ENCODE results near the gene SIN3A. TPM values are rescaled to one million over a fixed set of nuclear protein-coding genes. Genes with fewer than 3 reads are reported as not detected.

SIN3A gene
- total RNA-seq, 4 donors from 2014 or later, result 51.4 to 146 (median 84.2) TPM

DNA sequence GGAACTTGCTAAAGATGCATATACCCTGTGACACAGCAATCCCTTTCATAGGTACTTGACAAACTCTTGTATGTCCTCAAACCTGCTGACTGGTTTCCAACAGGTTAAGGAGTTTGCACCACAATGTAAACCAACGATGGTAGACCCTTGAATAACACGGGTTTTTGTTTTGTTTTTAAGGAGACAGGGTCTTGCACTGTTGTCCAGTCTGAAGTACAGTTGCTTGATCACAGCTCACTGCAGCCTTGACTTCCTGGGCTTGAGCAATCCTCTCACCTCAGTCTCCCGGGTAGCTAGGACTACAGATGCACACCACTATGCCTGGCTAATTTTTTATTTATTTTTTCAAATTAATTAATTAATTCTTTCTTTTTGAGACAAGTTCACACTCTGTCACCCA lies 23.3 kb downstream of the SIN3A start:
- Histone ChIP-seq H3K4me3 (replicated peaks in 1 of 3) (no peak overlapping the region), H3K36me3 (peaks cover 15 to 19% of the 10 kb centered on the region in 2 donors), H3K9me3 (no peaks in the 10 kb centered on the region), H3K4me1 (peaks cover 5 to 8% of the 10 kb centered on the region in 2 donors), H3K27me3 (no peaks in the 10 kb centered on the region), H3K27ac (no peak overlapping the region)
- TF ChIP-seq, protein P1, sequence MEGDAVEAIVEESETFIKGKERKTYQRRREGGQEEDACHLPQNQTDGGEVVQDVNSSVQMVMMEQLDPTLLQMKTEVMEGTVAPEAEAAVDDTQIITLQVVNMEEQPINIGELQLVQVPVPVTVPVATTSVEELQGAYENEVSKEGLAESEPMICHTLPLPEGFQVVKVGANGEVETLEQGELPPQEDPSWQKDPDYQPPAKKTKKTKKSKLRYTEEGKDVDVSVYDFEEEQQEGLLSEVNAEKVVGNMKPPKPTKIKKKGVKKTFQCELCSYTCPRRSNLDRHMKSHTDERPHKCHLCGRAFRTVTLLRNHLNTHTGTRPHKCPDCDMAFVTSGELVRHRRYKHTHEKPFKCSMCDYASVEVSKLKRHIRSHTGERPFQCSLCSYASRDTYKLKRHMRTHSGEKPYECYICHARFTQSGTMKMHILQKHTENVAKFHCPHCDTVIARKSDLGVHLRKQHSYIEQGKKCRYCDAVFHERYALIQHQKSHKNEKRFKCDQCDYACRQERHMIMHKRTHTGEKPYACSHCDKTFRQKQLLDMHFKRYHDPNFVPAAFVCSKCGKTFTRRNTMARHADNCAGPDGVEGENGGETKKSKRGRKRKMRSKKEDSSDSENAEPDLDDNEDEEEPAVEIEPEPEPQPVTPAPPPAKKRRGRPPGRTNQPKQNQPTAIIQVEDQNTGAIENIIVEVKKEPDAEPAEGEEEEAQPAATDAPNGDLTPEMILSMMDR (IDR thresholded peaks at IDR 0.05), result no peak
- no peak for TF ChIP-seq POLR2A (IDR thresholded peaks at IDR 0.05)
- WGBS, 2 donors, result 65 to 71% methylated on average over 3 of the region's 3 CpGs
- DNase-seq, result no peak
- intact Hi-C loops (cut with DNase I), result no loop called here

DNA sequence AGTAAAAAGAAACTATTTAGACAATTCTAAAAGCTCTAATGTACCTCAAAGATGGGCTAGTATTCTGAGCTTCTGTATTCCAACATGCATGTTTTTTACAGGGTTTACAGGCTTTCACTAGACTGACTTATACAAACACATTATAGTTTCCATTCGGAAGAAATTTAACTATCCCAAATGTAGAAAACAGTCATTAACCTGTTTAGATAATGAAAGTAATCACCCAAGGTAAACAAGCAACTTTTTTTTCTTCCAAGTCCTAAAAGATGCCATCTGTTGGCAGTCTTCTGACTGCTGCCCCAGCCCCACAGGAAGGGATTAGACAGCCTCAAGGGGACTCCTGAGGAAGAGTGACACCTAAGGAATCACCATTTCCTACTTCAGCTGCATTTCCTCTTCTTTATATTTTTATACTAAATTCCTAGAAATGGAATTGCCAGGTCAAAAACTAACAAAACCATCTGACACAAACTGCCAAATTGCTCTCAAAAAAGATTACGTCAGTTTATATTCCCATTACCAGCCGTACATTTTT lies 25.5 kb downstream of the SIN3A start:
- Histone ChIP-seq H3K27ac (no peak overlapping the region), H3K36me3 (peaks cover 25 to 28% of the 10 kb centered on the region in 2 donors), H3K4me1 (peaks cover 0 to 4% of the 10 kb centered on the region in 2 donors), H3K4me3 (replicated peaks in 1 of 3) (no peak overlapping the region), H3K9me3 (no peaks in the 10 kb centered on the region), H3K27me3 (no peaks in the 10 kb centered on the region)
- 81 to 86% methylated on average over 3 of the region's 3 CpGs for WGBS, 2 donors
- no peak for TF ChIP-seq POLR2A (IDR thresholded peaks at IDR 0.05)
- TF ChIP-seq, protein P1 (IDR thresholded peaks at IDR 0.05), result no peak
- intact Hi-C loops (cut with DNase I), result no loop called here
- no peak for DNase-seq

DNA sequence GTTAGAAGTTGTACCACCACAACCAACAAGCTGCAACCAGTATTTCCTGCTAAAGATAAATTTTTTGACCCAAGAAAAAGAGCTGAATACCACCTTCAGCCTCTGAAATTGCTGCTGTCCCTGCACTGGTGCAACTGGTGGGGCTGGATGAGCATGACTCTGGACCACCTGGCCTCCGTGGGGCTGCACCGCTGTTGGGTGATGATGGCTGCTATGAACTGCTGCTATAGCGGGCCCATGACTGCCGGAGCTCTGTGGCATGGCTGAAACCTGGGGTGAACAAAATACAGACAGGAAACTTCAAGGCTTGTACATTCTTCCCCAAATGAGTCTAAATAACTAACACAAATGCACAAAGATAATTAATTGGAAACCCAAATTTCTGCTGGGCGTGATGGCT lies 28.9 kb downstream of the SIN3A start:
- DNase-seq, result no peak
- TF ChIP-seq POLR2A (IDR thresholded peaks at IDR 0.05), result no peak
- TF ChIP-seq, protein P1 (IDR thresholded peaks at IDR 0.05), result no peak
- WGBS, 2 donors, result 97 to 100% methylated on average over 5 of the region's 5 CpGs
- intact Hi-C loops (cut with DNase I), result no loop called here
- H3K4me1 ChIP-seq, result peaks cover 0 to 4% of the 10 kb centered on the region in 2 donors
- H3K4me3 ChIP-seq (replicated peaks in 1 of 3), result no peak overlapping the region
- H3K9me3 ChIP-seq, result no peaks in the 10 kb centered on the region
- peaks cover 14 to 20% of the 10 kb centered on the region in 2 donors for H3K36me3 ChIP-seq
- no peak overlapping the region for H3K27ac ChIP-seq
- H3K27me3 ChIP-seq, result no peaks in the 10 kb centered on the region

DNA sequence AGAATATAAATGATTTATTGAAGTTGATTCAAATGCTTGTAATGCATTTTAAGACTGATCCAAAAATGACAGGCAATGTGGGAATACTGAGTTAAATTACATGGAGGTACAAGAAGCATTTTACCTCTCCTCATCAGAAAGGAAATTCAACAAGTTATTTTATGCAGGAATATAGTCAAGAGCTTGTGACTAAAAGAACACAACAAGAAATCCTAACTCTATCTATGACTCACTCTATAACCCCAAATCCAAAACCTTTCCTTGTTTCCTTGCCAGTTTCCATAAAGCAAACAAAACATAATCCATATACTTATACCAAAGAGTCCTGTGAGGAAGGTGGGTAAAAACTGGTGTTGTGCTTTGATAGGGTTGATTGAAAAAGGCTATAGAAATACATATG lies 30.8 kb downstream of the SIN3A start:
- Histone ChIP-seq H3K4me3 (replicated peaks in 1 of 3) (no peak overlapping the region), H3K9me3 (no peaks in the 10 kb centered on the region), H3K4me1 (no peaks in the 10 kb centered on the region), H3K27me3 (no peaks in the 10 kb centered on the region), H3K36me3 (peaks cover 14 to 20% of the 10 kb centered on the region in 2 donors), H3K27ac (no peak overlapping the region)
- intact Hi-C loops (cut with DNase I), result no loop called here
- DNase-seq, result no peak
- TF ChIP-seq POLR2A (IDR thresholded peaks at IDR 0.05), result no peak
- TF ChIP-seq, protein P1 (IDR thresholded peaks at IDR 0.05), result no peak

DNA sequence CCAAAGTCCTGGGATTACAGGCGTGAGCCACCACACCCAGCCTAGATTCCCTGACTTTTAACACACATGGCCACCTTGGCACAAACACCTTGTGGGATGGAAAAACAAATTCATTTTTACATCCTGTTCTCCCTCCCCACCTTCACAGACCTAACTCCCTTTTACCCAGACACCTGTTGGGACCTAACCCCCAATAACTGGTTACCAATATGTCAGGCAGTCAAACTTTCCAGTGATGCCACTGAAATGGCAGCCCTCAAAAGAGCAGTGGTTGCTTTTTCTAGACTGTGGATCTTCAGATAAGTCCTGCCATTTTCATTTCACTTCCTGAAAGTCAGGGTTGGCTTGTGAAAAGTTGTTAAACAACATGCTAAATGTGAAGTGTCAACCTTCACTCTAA lies 34.9 kb downstream of the SIN3A start:
- no peak for TF ChIP-seq POLR2A (IDR thresholded peaks at IDR 0.05)
- TF ChIP-seq, protein P1 (IDR thresholded peaks at IDR 0.05), result no peak
- intact Hi-C loops (cut with DNase I), result no loop called here
- DNase-seq, result no peak
- 91 to 100% methylated on average over 1 of the region's 1 CpG for WGBS, 2 donors
- Histone ChIP-seq H3K4me1 (no peaks in the 10 kb centered on the region), H3K27ac (no peak overlapping the region), H3K27me3 (no peaks in the 10 kb centered on the region), H3K4me3 (replicated peaks in 1 of 3) (no peak overlapping the region), H3K36me3 (peaks cover 16 to 35% of the 10 kb centered on the region in 2 donors), H3K9me3 (no peaks in the 10 kb centered on the region)
